Spleen (tissue), 11 donors: ENCODE measurements around the gene BLMH. TPM values are rescaled to one million over a fixed set of nuclear protein-coding genes. Genes with fewer than 3 reads are reported as not detected.
"Not testable (repeated sequence)": the region's sequence is repeated elsewhere in the genome, so short reads cannot be mapped to it uniquely, and the experiment has no call there.

Experiments
- DNase-seq: peaks from one replicate; pipeline ENCODE4 v3.0.0-alpha.2; 2020
- H3K27ac ChIP-seq, 8 donors: fragments of 200-600 bp; sonication (generic) in 7 of 8; 1 replicate in 4 of 8; 2 replicates in 4 of 8; pipeline versions ENCODE4 v1.5.0 to v1.8.0; 2016 to 2021; ENCODE audit warnings: inconsistent platforms in 4 of 8, mild to moderate bottlenecking in 4 of 8, moderate library complexity in 1 of 8
- H3K27me3 ChIP-seq, 7 donors: fragments of 200-600 bp; sonication (generic) in 6 of 7; replicated peaks in 1 of 7; 1 replicate in 4 of 7; 2 replicates in 3 of 7; pipeline versions ENCODE4 v1.5.0 to v1.8.0; 2016 to 2021; ENCODE audit warnings: inconsistent platforms in 3 of 7, mild to moderate bottlenecking in 1 of 7
- H3K36me3 ChIP-seq, 6 donors: fragments of 200-600 bp; sonication (generic) in 5 of 6; 1 replicate in 4 of 6; 2 replicates in 2 of 6; pipeline versions ENCODE4 v1.5.0 to v1.8.0; 2016 to 2021; ENCODE audit warnings: inconsistent platforms in 2 of 6
- H3K4me1 ChIP-seq, 6 donors: fragments of 200-600 bp; sonication (generic) in 5 of 6; 1 replicate in 3 of 6; 2 replicates in 3 of 6; pipeline versions ENCODE4 v1.5.0 to v1.8.0; 2016 to 2021; ENCODE audit warnings: inconsistent platforms in 3 of 6
- H3K4me3 ChIP-seq, 8 donors: fragments of 200-600 bp; sonication (generic) in 7 of 8; 1 replicate in 4 of 8; 2 replicates in 4 of 8; pipeline versions ENCODE4 v1.5.0 to v1.8.0; 2016 to 2021; ENCODE audit warnings: inconsistent platforms in 4 of 8, mild to moderate bottlenecking in 4 of 8, moderate library complexity in 2 of 8
- H3K9me3 ChIP-seq, 8 donors: fragments of 200-600 bp; sonication (generic) in 7 of 8; 1 replicate in 4 of 8; 2 replicates in 4 of 8; pipeline versions ENCODE4 v1.5.0 to v1.8.0; 2016 to 2021; ENCODE audit warnings: inconsistent platforms in 4 of 8
- CTCF ChIP-seq, 11 experiments: fragments of 200-600 bp in 7 of 11; fragments of 450-650 bp in 4 of 11; sonication (generic) in 4 of 11; IDR thresholded peaks in 8 of 11; conservative IDR thresholded peaks in 3 of 11; 1 replicate in 7 of 11; 2 replicates in 4 of 11; pipeline versions ENCODE4 v1.4.0 to v1.8.0; 2016 to 2021; ENCODE audit warnings: antibody characterized with exemption in 11 of 11, inconsistent platforms in 4 of 11, mild to moderate bottlenecking in 1 of 11
- POLR2A ChIP-seq, 3 donors: fragments of 450-650 bp; IDR thresholded peaks; one replicate each; pipeline ENCODE4 v1.5.1; 2017; ENCODE audit warnings: antibody characterized with exemption in 3 of 3, mild to moderate bottlenecking in 1 of 3
- POLR2AphosphoS5 ChIP-seq, 3 donors: sonication (generic); formaldehyde crosslinking; IDR thresholded peaks; one replicate each; pipeline ENCODE4 v1.5.1; 2017; ENCODE audit warnings: antibody characterized with exemption in 3 of 3
- WGBS, 5 donors: extraction: QIAGEN DNeasy Blood & Tissue Kit in 3 of 5; methylation state at CpG; one replicate each; pipeline versions ENCODE4 v1.1.5 to v1.1.7; 2013 to 2018; 5-methylcytosine and 5-hydroxymethylcytosine counted together
- intact Hi-C: fragments of 100-400 bp; cut with DNase I; formaldehyde crosslinking; loops from one replicate; pipeline ENCODE4 v1.15.0; 2023; ENCODE audit warnings: low total_unique reads
- polyA plus RNA-seq, 3 donors: library from polyadenylated mRNA; stranded (reverse); fragments of 200-250 nt; gene quantifications; one replicate each; pipeline ENCODE4 v1.2.1, GENCODE V29; 2013
- small RNA-seq, 4 donors: library from RNA; depleted of rRNA; stranded (forward); fragments of <200 nt; gene quantifications; one replicate each; pipeline ENCODE3, GENCODE V24; 2016
- total RNA-seq, 7 donors: library from RNA; depleted of rRNA in 3 of 7; stranded (reverse); fragments of >200 nt in 3 of 7; fragmentation: NEBNext Ultra II Directional in 4 of 7; extraction: Animal tissue kit (Norgen Biotek cat#: 25700) in 4 of 7; gene quantifications; one replicate each; pipeline versions ENCODE4 v1.1.0 to v1.2.1, GENCODE V29; 2016 to 2021
- donor health status: healthy with polysubstance abuse.
- donor health status: DM: no; HTN: no; CAD: no; lungs with moderate emphysema.
- donor health status: DM: no; HTN: no; CAD: no.
- donor health status: Bipolar disorder and iron deficiency.
- donor health status: healthy.
- donor health status: DM: no; HTN: no; CAD: no.
- donor health status: DM: yes; HTN: yes; CAD: no.

The BLMH gene
- total and polyA plus RNA-seq, 10 donors: 15.6 to 35.5 (median 28.7) TPM

DNA sequence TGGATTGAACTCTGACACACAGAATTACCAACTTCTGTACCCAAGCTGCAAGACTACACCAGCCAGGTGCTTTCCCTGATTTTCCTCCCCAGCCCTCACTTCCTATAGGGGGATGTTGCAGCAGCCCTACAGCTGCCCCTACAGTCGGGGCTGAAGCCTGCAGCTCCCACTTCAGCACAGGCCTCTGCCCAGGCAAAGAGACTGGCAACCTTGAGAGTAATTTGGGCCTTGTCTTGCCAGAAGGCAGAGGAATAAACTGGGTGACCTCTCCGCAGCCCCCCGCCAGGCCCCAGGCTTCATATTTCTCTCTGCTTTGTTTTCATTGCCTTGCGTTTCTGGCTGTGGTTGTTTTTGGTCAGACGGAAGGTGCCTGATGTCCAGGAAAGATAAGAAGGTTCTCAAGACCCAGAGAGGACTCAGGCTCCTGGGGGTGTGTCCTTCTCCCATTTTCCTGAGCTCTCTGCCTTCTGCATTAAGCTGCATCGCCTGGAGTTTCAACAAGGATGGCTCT, 88.2 kb downstream of the BLMH start:
- Histone ChIP-seq H3K27ac (no peak overlapping the region), H3K9me3 (no peaks in the 10 kb centered on the region), H3K27me3 (peaks cover 0 to 47% (median 0%) of the 10 kb centered on the region in 7 donors), H3K4me3 (no peak overlapping the region), H3K4me1 (no peaks in the 10 kb centered on the region), H3K36me3 (no peaks in the 10 kb centered on the region)
- intact Hi-C loops: no loop called here
- DNase-seq: peak; percentile 32
- no peak for TF ChIP-seq POLR2A (IDR thresholded peaks at IDR 0.05)
- TF ChIP-seq POLR2AphosphoS5 (IDR thresholded peaks at IDR 0.05): no peak
- TF ChIP-seq CTCF (IDR thresholded peaks at IDR 0.05 in 8 of 11, conservative IDR thresholded peaks at IDR 0.05 in 3 of 11): no peak
- WGBS, 5 donors: 76 to 88% (median 78%) methylated on average over 6 of the region's 6 CpGs

- H3K4me3 ChIP-seq, H3K4me1 ChIP-seq, H3K27ac ChIP-seq, H3K9me3 ChIP-seq, intact Hi-C loops, H3K36me3 ChIP-seq: not testable (repeated sequence)
- peak; percentile 17 for DNase-seq
- 76 to 96% (median 82%) methylated on average over 6 to 9 of the region's 9 CpGs for WGBS, 5 donors
- peaks cover 0 to 39% (median 0%) of the 10 kb centered on the region in 7 donors for H3K27me3 ChIP-seq
Observed at GRCh38 chr17:30200656-30201055, 91.1 kb downstream of the BLMH start.

DNA sequence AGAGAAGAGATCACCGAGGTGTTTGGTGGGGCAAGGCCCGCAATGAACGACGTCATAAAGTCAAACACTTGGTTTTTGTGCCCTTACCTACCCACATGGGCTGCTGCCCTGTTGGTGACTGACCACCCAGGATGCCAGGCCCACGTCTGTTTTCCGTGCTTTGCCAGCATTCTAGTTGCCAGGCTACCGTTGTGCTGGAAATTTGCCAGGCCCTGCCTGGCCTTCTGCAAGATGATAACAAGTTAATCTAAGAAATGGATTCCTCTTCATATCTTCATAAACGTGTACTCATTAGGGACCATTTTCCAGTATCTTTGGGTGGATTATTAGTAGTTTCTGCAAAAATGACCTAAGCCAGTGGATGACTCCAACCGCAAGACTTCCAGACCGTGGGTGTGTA, 91.6 kb downstream of the BLMH start:
- no peaks in the 10 kb centered on the region for H3K4me1 ChIP-seq

GRCh38 chr17:30199600-30199999, 92.1 kb downstream of the BLMH start:
- no peaks in the 10 kb centered on the region for H3K4me1 ChIP-seq
- 82 to 89% (median 86%) methylated on average over 5 of the region's 5 CpGs for WGBS, 5 donors
- no peak overlapping the region for H3K4me3 ChIP-seq
- no peak for DNase-seq
- TF ChIP-seq POLR2A (IDR thresholded peaks at IDR 0.05) (no peak), CTCF (IDR thresholded peaks at IDR 0.05 in 8 of 11, conservative IDR thresholded peaks at IDR 0.05 in 3 of 11) (no peak), POLR2AphosphoS5 (IDR thresholded peaks at IDR 0.05) (no peak)
- intact Hi-C loops: no loop called here
- no peaks in the 10 kb centered on the region for H3K36me3 ChIP-seq
- H3K27ac ChIP-seq: no peak overlapping the region
- peaks cover 0 to 29% (median 0%) of the 10 kb centered on the region in 7 donors for H3K27me3 ChIP-seq
- H3K9me3 ChIP-seq: no peaks in the 10 kb centered on the region

More for the DNA sequence above, 91.6 kb downstream of the BLMH start:
- no peak overlapping the region for H3K4me3 ChIP-seq
- peaks cover 0 to 34% (median 0%) of the 10 kb centered on the region in 7 donors for H3K27me3 ChIP-seq
- H3K36me3 ChIP-seq: no peaks in the 10 kb centered on the region
- WGBS, 5 donors: 83 to 93% (median 90%) methylated on average over 10 of the region's 10 CpGs
- no peak for TF ChIP-seq POLR2AphosphoS5 (IDR thresholded peaks at IDR 0.05)
- TF ChIP-seq POLR2A (IDR thresholded peaks at IDR 0.05): no peak
- TF ChIP-seq CTCF (IDR thresholded peaks at IDR 0.05 in 8 of 11, conservative IDR thresholded peaks at IDR 0.05 in 3 of 11): no peak
- H3K9me3 ChIP-seq: no peaks in the 10 kb centered on the region
- peak; percentile 41 for DNase-seq
- intact Hi-C loops: no loop called here
- no peak overlapping the region for H3K27ac ChIP-seq

Small RNA genes within 50 kb of the gene (small RNA-seq; reads per million reads assigned to genes)
- gene RF00154 (47.7 to 67.4 (median 52.9) reads per million in 4 donors), gene RNU6-1267P (0 reads per million in 4 donors)

Other genes starting within 250 kb of the BLMH start
- 10 to 100 TPM; 27.0 to 39.8 (median 36.8) TPM for gene NSRP1, start 175.1 kb downstream of the BLMH start, total RNA-seq
- 10 to 100 TPM; 15.5 to 23.3 (median 20.3) TPM for gene NSRP1, start 175.1 kb downstream of the BLMH start, polyA plus RNA-seq
- gene SLC6A4, start 56.2 kb downstream of the BLMH start, total RNA-seq: under 1 TPM in 4 of 7 donors, not detected in 3; 0.15 to 0.34 (median 0.28) TPM
- under 1 TPM; under 0.01 to 0.09 (median 0.02) TPM for gene SLC6A4, start 56.2 kb downstream of the BLMH start, polyA plus RNA-seq
- not detected for gene TMIGD1, start 42.1 kb upstream of the BLMH start, total RNA-seq
- not detected for gene TMIGD1, start 42.1 kb upstream of the BLMH start, polyA plus RNA-seq
- 10 to 100 TPM; 33.9 to 83.8 (median 42.0) TPM for gene CPD, start 87.0 kb upstream of the BLMH start, total RNA-seq
- 1 to 10 TPM; 1.6 to 3.8 (median 3.0) TPM for gene CPD, start 87.0 kb upstream of the BLMH start, polyA plus RNA-seq
- gene GOSR1, start 185.5 kb upstream of the BLMH start, total RNA-seq: 10 to 100 TPM; 38.7 to 56.6 (median 49.6) TPM
- 10 to 100 TPM; 10.8 to 12.6 (median 11.0) TPM for gene GOSR1, start 185.5 kb upstream of the BLMH start, polyA plus RNA-seq